ENCODE data around the gene MYO15A.

Gene MYO15A

DNA sequence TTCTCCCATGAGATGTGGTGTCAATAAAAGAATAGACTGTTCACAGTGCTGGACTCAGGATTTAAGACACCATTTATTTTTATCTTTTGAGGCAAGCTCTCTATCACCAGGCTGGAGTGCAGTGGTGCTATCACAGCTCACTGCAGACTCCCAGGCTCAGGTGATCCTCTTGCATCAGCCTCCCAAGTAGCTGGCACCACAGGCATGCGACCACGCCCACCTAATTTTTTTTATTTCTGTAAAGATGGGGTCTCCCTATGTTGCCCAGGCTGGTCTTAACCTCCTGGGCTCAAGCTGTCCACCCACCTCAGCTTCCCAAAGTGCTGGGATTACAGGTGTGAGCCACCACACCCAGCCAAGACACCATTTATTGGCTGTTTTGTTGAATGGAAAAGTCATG, 39.5 kb upstream of the MYO15A start:
- DNase-seq (ENCODE audit: low spot score) = no peak
- in situ Hi-C loops (cut with MboI; ENCODE audit: low sequenced_read_pairs, unreplicated experiment) = no loop called here
- TF ChIP-seq, protein P1, sequence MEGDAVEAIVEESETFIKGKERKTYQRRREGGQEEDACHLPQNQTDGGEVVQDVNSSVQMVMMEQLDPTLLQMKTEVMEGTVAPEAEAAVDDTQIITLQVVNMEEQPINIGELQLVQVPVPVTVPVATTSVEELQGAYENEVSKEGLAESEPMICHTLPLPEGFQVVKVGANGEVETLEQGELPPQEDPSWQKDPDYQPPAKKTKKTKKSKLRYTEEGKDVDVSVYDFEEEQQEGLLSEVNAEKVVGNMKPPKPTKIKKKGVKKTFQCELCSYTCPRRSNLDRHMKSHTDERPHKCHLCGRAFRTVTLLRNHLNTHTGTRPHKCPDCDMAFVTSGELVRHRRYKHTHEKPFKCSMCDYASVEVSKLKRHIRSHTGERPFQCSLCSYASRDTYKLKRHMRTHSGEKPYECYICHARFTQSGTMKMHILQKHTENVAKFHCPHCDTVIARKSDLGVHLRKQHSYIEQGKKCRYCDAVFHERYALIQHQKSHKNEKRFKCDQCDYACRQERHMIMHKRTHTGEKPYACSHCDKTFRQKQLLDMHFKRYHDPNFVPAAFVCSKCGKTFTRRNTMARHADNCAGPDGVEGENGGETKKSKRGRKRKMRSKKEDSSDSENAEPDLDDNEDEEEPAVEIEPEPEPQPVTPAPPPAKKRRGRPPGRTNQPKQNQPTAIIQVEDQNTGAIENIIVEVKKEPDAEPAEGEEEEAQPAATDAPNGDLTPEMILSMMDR (IDR thresholded peaks at IDR 0.05; ENCODE audit: borderline replicate concordance, control extremely low read depth, extremely low read depth, insufficient read depth, missing control alignments) = no peak

DNA sequence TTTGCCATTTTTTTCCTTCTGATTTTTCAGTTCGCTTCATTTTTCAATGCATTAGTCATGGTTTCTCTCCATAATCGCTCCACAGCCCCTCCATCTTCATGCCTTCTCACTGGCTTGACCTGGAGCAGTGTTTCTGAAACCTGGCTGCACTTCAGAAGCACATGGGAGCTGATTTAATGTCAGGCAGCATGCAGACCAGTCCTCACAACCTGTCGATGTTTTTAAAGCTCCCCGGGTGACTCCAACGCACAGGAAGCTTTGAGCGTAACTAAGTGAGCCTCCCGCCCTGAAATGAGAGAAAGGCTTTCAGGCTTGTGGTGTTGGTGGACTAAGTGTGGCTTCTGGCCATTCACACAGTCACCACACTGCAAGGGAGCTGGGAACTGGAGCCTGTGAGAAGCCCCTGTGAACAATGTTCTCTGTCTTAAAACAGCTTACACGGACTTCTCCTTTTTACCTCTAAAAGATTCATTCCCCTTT, 37.7 kb upstream of the MYO15A start:
- peak; percentile 46 for DNase-seq (ENCODE audit: low spot score)
- TF ChIP-seq, protein P1 (IDR thresholded peaks at IDR 0.05; ENCODE audit: borderline replicate concordance, control extremely low read depth, extremely low read depth, insufficient read depth, missing control alignments) = no peak
- in situ Hi-C loops (cut with MboI; ENCODE audit: low sequenced_read_pairs, unreplicated experiment) = no loop called here

DNA sequence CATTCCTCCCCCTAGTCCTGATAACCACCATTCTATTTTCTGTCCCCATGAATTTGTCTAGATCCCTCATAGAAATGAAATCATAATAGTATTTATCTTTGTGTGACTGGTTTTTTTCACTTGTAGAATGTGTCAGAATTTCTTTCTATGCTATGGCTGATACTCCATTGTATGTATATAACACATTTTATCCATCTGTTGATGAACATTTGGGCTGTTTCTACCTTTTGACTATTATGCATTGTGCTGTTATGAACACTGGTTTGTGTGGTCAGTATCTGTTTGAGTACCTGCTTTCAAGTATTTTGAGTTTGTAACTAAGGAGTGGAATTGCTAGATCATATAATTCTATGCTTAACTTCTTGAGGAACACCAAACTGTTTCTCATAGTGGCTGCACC, 36.8 kb upstream of the MYO15A start:
- TF ChIP-seq, protein P1 (IDR thresholded peaks at IDR 0.05; ENCODE audit: borderline replicate concordance, control extremely low read depth, extremely low read depth, insufficient read depth, missing control alignments) = no peak
- no peak for DNase-seq (ENCODE audit: low spot score)
- in situ Hi-C loops (cut with MboI; ENCODE audit: low sequenced_read_pairs, unreplicated experiment) = no loop called here

DNA sequence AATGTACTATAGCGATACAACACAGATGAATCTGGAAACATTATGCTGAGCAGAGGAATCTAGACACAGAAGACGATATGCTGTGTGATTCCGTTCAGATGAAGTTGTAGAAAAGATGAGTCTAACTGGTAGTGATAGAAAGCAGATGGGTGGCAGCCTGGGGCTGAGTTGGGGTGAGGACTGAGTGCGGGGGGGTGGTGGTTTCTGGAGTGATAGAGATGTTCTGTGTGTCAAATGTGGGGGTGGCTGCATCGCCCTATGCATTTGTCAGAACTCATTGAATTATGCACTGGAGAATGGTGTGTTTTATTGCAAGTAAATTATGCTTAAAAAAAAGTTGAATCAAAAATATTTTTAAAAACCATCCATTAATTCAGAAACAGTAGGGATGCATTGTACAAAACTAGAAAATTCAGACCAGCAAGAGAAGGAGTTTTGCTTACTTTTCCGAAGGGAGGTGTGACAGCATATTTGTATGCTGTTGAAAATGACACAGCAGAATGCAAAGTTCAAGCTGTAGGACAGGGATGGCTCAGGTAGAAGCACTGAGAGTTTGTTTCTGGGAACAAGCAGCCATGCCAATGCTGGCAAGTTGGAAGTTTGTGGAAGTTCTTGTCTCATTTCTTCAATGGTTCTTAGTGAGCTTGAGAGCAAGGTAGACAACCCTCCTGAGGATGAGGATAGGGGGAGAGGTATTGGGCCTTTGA, 33.8 kb upstream of the MYO15A start:
- TF ChIP-seq, protein P1 (IDR thresholded peaks at IDR 0.05; ENCODE audit: borderline replicate concordance, control extremely low read depth, extremely low read depth, insufficient read depth, missing control alignments) = no peak
- no peak for DNase-seq (ENCODE audit: low spot score)
- in situ Hi-C loops (cut with MboI; ENCODE audit: low sequenced_read_pairs, unreplicated experiment) = no loop called here

DNA sequence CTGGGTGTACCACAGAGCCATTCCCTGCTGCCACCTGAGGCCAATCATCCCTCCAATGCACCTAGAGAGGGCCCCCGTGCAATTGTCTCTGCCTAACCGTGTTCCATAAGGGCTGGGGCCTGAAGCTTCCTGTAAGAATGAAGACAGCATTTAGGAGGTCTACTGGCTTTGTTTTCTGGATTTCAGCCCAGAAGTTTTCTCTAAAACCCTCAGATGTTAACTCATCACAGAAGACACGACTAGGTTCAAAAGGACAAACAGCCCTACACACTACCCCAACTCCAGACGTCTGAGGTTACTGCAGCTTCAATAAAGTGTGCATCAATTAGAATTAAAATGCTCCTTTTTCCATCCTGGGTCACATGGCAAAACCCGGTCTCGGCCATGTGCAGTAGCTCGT, 31.6 kb upstream of the MYO15A start:
- DNase-seq (ENCODE audit: low spot score) = no peak
- TF ChIP-seq, protein P1 (IDR thresholded peaks at IDR 0.05; ENCODE audit: borderline replicate concordance, control extremely low read depth, extremely low read depth, insufficient read depth, missing control alignments) = no peak
- in situ Hi-C loops (cut with MboI; ENCODE audit: low sequenced_read_pairs, unreplicated experiment) = no loop called here

DNA sequence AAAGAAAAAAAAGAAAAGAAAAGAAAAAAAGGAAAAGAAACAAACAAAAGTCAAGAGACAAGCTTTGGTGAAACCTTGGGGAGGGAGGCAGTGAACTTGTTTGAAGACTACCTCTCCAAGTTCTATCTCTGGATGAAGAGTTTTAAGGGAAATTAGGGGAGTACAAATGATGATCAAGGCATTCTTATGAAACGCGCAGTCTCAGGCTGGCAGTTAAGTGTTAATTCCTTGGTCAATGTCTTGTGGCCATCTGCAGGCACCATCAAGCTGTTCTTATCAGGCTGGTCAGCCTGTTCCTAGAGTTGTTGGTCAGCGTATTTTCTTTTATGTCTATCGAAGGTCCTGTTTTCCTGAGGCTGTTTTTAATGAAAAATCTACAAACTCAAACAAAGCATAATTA, 29.0 kb upstream of the MYO15A start:
- TF ChIP-seq, protein P1 (IDR thresholded peaks at IDR 0.05; ENCODE audit: borderline replicate concordance, control extremely low read depth, extremely low read depth, insufficient read depth, missing control alignments) = no peak
- in situ Hi-C loops (cut with MboI; ENCODE audit: low sequenced_read_pairs, unreplicated experiment) = no loop called here
- no peak for DNase-seq (ENCODE audit: low spot score)
